Peyer's patch (tissue), 4 donors: ENCODE results near the gene GPR62.

Experiments
- CTCF ChIP-seq, 6 experiments: fragments of 450-650 bp in 4 of 6; fragments of 200-600 bp in 2 of 6; sonication (generic) in 1 of 6; IDR thresholded peaks; one replicate each; pipeline ENCODE4 v1.5.1; 2017 to 2019; ENCODE audit warnings: antibody characterized with exemption in 6 of 6, mild to moderate bottlenecking in 3 of 6, moderate library complexity in 1 of 6
- POLR2A ChIP-seq, 2 donors: fragments of 450-650 bp; IDR thresholded peaks; one replicate each; pipeline ENCODE4 v1.5.1; 2017; ENCODE audit warnings: antibody characterized with exemption in 2 of 2, mild to moderate bottlenecking in 2 of 2, moderate library complexity in 2 of 2

GRCh38 chr3:51980253-51980652 lies 25.1 kb downstream of the GPR62 start:
- TF ChIP-seq CTCF (IDR thresholded peaks at IDR 0.05) (no peak), POLR2A (IDR thresholded peaks at IDR 0.05) (no peak)
